NCI-H82 treated with DMSO at 0.1 percent for 48 hours (cell line): ENCODE data around the gene TCAF2.
"Not testable (repeated sequence)": the region's sequence is repeated elsewhere in the genome, so short reads cannot be mapped to it uniquely, and the experiment has no call there.

ENCODE experiments used
- DNase-seq: peaks from one replicate; lab custom pipeline; 2025; ENCODE audit not compliant: unreplicated experiment; lab: John Stamatoyannopoulos, UW

The TCAF2 gene

DNA sequence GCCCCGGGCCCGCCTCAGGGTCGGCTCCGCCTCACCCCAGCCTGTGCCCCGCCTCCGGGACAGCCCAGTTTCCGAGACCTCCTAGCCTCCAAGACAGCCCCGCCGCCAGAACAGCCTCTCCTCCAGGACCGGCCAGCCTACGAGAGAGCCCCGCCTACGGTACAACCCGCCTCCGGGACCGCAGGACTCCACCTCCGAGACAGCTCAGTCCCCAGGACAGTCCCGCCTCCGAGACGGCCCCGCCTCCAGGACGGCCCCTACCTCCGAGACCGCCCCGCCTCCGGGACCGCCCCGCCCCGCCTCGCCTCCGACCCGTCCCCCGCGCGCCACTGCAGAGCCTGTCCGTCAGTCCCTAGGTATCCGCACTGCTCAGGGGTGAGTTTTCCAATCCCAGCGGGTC is at the start of gene TCAF2:
TSS of gene TCAF2 (plus strand) at position 329 of the 400 bp plus-strand sequence.
- not testable (repeated sequence) for DNase-seq

DNA sequence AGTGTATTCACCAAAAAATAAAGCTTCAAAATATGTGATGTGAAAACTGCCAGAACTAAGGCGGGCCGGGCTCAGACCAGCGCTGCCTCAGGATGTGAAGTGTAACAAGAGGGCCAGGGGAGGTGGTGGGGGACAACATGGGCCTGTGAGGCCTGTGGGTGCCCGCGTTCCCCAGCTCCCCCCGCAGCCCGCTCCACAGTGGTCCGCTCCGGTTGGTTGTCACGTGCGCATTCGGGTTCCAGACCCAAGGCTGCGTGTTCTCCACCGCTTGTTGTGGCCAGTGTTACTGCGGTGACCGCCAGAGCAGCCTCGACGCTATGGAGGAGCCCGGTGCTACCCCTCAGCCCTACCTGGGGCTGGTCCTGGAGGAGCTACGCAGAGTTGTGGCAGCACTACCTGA is 49.3 kb upstream of the TCAF2 start, which contains the start of gene CTAGE15:
TSS of gene CTAGE15 (plus strand) at position 301 of the 400 bp plus-strand sequence. CDS start at position 318, 17 bp downstream.
- DNase-seq, result not testable (repeated sequence)

- not testable (repeated sequence) for DNase-seq
Observed at GRCh38 chr7:143588183-143588582, 32.6 kb upstream of the TCAF2 start.

- DNase-seq, result not testable (repeated sequence)
Observed at GRCh38 chr7:143589897-143590296, 30.9 kb upstream of the TCAF2 start.

DNA sequence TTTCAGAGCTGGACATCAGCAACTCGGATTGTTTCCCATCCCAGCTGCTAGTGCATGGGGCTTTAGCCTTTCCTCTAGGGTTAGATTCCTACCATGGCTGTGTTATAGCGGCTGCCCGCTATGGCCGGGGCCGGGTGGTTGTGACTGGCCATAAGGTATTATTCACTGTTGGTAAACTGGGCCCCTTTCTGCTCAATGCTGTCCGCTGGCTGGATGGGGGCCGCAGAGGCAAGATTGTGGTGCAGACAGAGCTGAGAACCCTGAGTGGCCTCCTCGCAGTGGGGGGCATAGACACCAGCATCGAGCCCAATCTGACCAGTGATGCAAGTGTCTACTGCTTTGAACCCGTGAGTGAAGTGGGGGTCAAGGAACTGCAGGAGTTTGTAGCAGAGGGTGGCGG is 22.7 kb upstream of the TCAF2 start:
- not testable (repeated sequence) for DNase-seq

DNA sequence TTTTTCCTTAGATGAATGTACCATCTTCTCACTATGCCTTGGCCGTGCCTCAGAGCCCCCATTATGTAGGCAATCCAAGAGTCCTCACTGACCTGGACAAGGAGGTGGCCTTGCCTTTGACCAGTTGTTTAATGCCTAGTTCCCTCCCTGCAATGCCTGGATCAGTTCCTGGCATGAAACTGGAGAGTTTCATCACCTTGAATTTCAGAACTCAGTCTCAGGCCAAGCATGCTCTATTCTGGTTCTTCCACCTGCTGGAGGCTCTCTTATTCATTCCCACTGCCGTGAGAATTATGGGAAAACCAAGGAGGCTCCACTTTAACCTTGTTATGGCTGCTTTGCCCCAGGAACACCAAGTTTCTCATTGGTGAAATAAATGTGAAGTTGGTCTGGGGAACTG is 17.2 kb upstream of the TCAF2 start:
- not testable (repeated sequence) for DNase-seq

DNA sequence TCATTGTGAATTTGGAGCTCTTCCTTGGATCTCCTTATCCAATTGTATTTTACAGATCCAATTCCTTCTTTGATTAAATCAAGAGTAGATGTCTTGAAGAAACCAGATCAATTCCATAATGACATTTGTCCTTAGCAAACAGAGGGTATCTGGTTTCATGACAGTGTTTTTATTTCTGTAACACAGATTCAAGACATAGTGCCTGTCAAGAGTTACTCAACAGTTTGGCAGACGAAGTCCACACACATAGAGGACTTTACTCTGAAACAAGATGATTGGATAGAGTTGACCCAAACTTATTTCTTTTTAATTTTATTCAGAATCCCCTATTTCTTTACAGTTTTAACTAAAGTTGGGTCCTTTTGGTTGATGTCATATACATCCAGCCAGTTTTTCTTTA is 14.7 kb upstream of the TCAF2 start:
- DNase-seq, result not testable (repeated sequence)

- not testable (repeated sequence) for DNase-seq
Observed at GRCh38 chr7:143615545-143615944, 5.2 kb upstream of the TCAF2 start.

DNA sequence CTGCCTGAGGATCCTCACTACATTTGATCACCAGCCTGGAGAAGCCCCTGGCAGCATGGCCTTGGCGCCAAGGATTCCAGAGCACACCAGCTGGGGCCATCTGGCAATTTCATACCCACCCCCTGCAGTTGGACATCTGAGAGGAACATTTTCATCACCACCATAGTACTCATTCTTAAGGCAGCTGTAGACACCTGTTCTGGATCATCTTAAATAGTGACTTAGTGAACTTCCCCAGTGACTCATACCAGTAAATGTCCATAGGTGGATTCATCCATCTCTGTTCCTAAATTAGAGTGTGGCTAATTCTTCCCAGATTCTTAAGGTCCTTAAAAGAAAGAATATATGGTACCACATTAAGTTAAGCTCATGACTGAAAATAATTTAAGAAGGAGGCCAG is 3.6 kb upstream of the TCAF2 start:
- DNase-seq, result not testable (repeated sequence)

DNA sequence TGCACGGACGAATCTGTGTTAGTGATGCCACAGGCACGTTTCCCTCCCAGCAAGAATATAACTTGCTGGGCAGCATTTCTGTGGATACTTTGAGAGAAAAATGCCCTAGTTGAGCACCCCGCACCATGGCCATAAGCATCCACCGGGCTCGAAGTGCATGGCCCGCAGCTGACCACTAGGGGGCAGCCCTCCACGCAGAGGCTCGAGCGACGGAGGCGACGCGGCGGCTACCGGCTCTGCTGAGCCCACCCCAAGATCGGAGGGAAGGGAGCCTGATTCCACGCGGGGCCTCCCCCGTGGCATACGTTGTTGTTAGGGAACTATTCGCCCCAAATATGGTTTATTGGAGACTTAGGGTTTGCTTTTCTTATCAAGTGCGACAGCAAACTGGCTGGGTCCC is 716 bp upstream of the TCAF2 start:
- DNase-seq, result not testable (repeated sequence)

- DNase-seq, result not testable (repeated sequence)
Observed at GRCh38 chr7:143621175-143621574, 401 bp downstream of the TCAF2 start.

GRCh38 chr7:143622130-143622529 is 1.4 kb downstream of the TCAF2 start:
- DNase-seq, result not testable (repeated sequence)

DNA sequence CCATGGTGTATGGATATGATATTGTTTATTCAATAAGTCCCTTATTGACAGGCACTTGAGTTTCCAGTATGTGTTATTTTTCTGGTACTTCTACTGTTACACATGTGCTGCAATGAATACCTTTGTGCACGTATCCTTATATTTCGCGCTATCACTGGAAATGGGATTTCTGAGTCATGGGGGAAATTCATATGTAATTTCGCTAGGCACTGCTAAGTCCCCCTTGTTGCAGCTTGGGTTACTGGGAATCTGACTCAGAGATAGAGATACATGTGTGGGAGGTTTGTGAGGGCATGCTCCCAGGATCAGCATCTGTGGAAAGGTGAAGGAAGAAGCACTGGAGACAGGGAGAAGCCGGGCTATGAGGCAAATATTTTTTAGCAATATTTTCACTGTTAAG is 9.9 kb downstream of the TCAF2 start:
- DNase-seq, result not testable (repeated sequence)

DNA sequence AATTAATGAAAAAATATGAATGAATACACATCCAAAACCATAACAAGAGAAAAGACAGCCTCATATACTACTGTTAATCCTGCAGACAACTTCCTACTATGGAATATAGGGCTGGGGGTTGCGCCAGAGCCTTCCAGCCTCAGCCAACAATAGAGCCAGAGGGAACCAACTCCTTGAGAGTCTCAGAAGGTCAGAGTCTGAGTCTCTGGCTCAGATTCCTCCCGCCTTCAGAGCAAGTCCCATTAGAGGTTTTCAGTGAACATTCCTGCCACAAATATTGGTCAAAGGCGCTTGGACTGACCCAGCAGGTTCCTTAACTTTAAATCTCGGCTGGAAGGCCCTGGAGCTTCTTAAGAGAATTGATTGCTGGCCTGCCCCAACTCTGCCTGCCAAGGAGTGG is 11.7 kb downstream of the TCAF2 start:
- not testable (repeated sequence) for DNase-seq

DNA sequence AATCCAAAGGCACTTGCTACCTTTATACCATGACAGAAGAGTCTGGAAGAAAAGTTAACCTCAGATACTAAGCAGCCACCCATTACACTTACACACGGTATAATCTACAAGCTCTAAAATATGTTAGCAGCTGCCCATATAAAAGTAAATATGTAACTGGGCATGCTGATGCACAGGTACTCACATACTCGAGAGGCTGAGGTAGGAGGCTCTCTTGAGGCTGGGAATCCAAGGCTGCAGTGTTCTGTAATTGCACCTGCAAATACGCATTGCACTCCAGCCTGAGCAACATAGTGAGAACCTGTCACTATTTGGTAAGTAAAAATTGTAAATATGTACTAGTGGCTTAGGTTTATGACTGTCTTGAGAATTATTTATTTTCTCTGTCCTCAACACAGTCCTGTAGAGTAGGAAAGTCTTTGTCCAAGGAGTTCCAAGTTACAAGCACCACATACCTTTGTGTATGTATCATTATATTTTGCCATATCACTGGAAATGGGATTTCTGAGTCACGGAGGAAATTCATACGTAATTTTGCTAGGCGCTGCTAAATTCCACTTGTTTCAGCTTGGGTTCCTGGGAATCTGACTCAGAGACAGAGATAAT is 12.3 kb downstream of the TCAF2 start:
- DNase-seq, result not testable (repeated sequence)

GRCh38 chr7:143635364-143636240 is 14.8 kb downstream of the TCAF2 start:
- not testable (repeated sequence) for DNase-seq

GRCh38 chr7:143639372-143639771 is 18.6 kb downstream of the TCAF2 start:
- DNase-seq, result not testable (repeated sequence)

DNA sequence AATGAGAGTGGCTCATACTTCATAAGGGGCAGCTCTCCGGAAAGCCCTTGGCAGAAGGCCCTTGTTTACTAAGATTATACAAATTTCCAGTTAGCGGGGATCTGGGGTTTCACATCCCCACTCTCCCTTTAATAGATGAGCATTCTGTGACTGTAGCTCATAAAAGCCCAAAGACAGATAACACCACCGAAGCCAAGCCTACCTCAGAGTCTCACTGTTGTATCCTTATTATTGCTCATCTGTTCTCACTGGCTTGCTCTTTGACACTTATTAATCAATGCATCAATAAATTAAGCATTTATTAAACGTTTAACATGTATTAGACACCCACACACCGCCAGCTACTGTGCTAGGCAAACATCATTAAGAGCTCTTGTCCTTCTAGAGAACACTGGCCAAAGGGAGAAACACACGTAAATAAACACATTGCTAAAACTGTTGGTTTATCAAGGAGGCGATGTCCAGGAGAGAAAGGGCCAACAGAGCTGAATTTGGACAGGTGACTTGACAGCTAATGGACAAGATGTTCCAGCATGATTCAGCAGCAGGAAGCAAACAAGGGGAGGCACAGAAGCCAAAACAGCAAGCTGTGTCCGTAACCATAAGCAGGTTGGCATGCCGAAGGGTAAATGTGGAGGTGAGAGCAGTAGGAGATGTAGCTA is 19.9 kb downstream of the TCAF2 start:
- not testable (repeated sequence) for DNase-seq

DNA sequence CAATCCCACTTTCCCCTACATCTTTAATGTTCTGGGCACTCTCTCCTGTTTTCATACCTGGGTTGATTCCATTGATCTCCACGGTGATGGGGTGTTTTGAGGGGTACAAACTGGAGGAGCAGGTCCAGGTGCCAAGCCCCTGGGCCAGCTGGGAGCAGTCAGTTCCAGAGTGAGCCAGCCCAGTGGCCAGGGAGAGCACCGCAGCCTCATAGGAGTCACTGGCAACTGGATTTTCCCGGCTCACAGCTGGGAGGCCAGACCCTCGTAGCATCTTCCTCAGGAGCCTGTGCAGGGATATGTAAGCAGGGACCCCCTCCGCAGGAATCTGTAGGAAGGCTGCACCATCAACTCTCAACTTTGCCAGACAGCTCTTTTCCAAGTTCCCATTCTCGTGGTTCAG is 25.8 kb downstream of the TCAF2 start:
- DNase-seq, result not testable (repeated sequence)

GRCh38 chr7:143649902-143650301 is 29.1 kb downstream of the TCAF2 start:
- not testable (repeated sequence) for DNase-seq

DNA sequence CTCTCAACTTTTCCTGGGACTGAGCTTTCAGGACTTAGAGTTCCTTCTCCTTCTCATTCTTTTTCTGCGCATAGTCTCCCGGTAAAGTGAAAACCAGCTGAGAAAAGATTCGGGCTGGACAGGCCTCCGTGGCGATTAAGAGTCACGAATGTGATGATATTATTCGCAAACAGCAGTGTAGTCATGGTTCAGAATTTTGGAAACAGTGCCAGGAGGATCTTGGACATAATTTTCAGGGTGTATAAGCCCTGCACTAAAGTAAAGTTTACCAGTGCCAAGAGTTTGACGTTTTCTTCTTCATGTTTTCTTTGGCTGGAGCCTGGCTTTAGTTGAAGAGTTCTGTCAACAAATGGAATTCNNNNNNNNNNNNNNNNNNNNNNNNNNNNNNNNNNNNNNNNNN is 29.7 kb downstream of the TCAF2 start:
- DNase-seq, result not testable (repeated sequence)
